Body of pancreas (tissue), 4 donors: ENCODE measurements around the gene GPAM. TPM values are rescaled to one million over a fixed set of nuclear protein-coding genes. Genes with fewer than 3 reads are reported as not detected.
"Not testable (repeated sequence)": the region's sequence is repeated elsewhere in the genome, so short reads cannot be mapped to it uniquely, and the experiment has no call there.

Experiments
- ATAC-seq: fragments of 150-250 bp; one replicate; pipeline ENCODE4 v1.9.1; 2016
- DNase-seq, 4 donors: peaks; one replicate each; pipeline ENCODE4 v3.0.0-alpha.2; 2019
- H3K27ac ChIP-seq, 4 donors: fragments of 200-600 bp; sonication (generic); 1 replicate in 3 of 4; 2 replicates in 1 of 4; pipeline versions ENCODE4 v1.5.1 to v1.6.1; 2016 to 2019; ENCODE audit warnings: mild to moderate bottlenecking in 1 of 4, mixed read lengths in 1 of 4, moderate library complexity in 1 of 4
- H3K27me3 ChIP-seq, 2 donors: fragments of 200-600 bp; sonication (generic); one replicate each; pipeline ENCODE4 v1.6.0; 2016; ENCODE audit warnings: mild to moderate bottlenecking in 1 of 2
- H3K36me3 ChIP-seq, 2 donors: fragments of 200-600 bp; sonication (generic); replicated peaks in 1 of 2; 2 replicates each; pipeline ENCODE4 v1.5.1; 2016; ENCODE audit warnings: low read depth in 2 of 2; ENCODE audit not compliant: insufficient read depth in 1 of 2
- H3K4me1 ChIP-seq: fragments of 200-600 bp; sonication (generic); one replicate; pipeline ENCODE4 v1.6.0; 2016
- H3K4me3 ChIP-seq, 2 donors: fragments of 200-600 bp; sonication (generic); 1 replicate in 1 of 2; 2 replicates in 1 of 2; pipeline ENCODE4 v1.5.1; 2016 to 2019
- H3K9me3 ChIP-seq, 3 donors: fragments of 200-600 bp; sonication (generic); 1 replicate in 2 of 3; 2 replicates in 1 of 3; pipeline ENCODE4 v1.5.1; 2016
- POLR2A ChIP-seq, 3 donors: fragments of 450-650 bp; IDR thresholded peaks; one replicate each; pipeline ENCODE4 v1.6.1; 2016; ENCODE audit warnings: antibody characterized with exemption in 3 of 3, mild to moderate bottlenecking in 2 of 3
- WGBS, 2 donors: methylation state at CpG; one replicate each; pipeline ENCODE4 v1.1.5; 2017; 5-methylcytosine and 5-hydroxymethylcytosine counted together
- intact Hi-C: fragments of 100-400 bp; cut with DNase I; formaldehyde crosslinking; loops from one replicate; pipeline ENCODE4 v1.15.1; 2023
- total RNA-seq, 2 donors: library from RNA; depleted of rRNA; stranded (reverse); fragments of >200 nt; gene quantifications; one replicate each; pipeline ENCODE4 v1.1.0, GENCODE V29; 2016
- TF ChIP-seq, protein P1 (sequence below), 7 experiments: fragments of 450-650 bp in 4 of 7; fragments of 200-600 bp in 3 of 7; sonication (generic) in 3 of 7; IDR thresholded peaks; one replicate each; pipeline ENCODE4 v1.5.1; 2016 to 2019; ENCODE audit warnings: antibody characterized with exemption in 7 of 7

The GPAM gene
- total RNA-seq, 2 donors from 2014 or later: 9.1 to 66.9 TPM

DNA sequence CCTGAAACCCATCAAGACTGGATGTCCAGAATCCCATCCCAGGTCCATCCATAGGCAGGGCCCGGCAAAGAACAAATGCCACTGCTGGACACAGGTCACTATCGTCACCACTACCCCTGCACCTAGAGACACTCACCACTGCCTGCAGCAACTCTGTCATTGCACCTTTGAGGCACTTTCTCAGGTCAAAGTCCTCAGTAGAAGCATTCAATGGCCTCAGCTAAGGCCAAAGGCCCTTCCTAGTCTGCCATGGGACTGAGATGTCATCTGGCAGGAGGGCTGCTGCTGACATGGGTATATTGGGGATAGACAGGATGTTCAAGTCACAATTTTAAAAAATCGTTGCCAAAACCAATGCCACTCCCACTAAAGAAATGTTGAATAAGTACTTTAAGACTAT lies 58.7 kb downstream of the GPAM start:
- no peaks in the 10 kb centered on the region for H3K4me1 ChIP-seq
- DNase-seq (no peak), ATAC-seq (no peak)
- no peaks in the 10 kb centered on the region for H3K27me3 ChIP-seq
- intact Hi-C loops: no loop called here
- no peak for TF ChIP-seq POLR2A (IDR thresholded peaks at IDR 0.05)
- TF ChIP-seq, protein P1, sequence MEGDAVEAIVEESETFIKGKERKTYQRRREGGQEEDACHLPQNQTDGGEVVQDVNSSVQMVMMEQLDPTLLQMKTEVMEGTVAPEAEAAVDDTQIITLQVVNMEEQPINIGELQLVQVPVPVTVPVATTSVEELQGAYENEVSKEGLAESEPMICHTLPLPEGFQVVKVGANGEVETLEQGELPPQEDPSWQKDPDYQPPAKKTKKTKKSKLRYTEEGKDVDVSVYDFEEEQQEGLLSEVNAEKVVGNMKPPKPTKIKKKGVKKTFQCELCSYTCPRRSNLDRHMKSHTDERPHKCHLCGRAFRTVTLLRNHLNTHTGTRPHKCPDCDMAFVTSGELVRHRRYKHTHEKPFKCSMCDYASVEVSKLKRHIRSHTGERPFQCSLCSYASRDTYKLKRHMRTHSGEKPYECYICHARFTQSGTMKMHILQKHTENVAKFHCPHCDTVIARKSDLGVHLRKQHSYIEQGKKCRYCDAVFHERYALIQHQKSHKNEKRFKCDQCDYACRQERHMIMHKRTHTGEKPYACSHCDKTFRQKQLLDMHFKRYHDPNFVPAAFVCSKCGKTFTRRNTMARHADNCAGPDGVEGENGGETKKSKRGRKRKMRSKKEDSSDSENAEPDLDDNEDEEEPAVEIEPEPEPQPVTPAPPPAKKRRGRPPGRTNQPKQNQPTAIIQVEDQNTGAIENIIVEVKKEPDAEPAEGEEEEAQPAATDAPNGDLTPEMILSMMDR (IDR thresholded peaks at IDR 0.05): no peak
- H3K9me3 ChIP-seq: no peaks in the 10 kb centered on the region
- no peak overlapping the region for H3K27ac ChIP-seq
- no peaks in the 10 kb centered on the region for H3K36me3 ChIP-seq
- 59 to 77% methylated on average over 3 of the region's 3 CpGs for WGBS, 2 donors
- H3K4me3 ChIP-seq: no peak overlapping the region

DNA sequence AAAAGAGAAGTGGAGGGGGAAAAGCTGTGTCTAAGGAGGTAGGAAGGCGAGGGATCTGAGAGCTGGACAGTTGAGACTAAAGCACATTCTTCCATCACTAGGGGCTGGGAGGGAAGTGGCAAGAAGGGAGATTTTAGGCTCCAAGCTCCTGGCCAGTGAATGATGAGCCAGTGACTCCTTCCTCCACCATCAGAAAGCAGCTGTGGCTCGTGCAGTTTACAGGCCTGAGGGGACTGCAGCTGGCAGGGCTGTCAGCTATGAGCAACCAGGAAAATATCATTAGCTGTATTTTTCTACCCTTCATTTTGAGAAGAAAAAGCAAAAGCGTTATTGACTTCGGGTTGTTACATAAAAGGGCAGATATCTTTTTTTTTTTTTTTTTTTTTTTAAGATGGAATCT lies 60.7 kb downstream of the GPAM start:
- no peak for DNase-seq
- no peaks in the 10 kb centered on the region for H3K36me3 ChIP-seq
- H3K9me3 ChIP-seq: no peaks in the 10 kb centered on the region
- intact Hi-C loops: no loop called here
- no peak for ATAC-seq
- H3K27ac ChIP-seq: no peak overlapping the region
- TF ChIP-seq, protein P1 (IDR thresholded peaks at IDR 0.05): no peak
- no peak for TF ChIP-seq POLR2A (IDR thresholded peaks at IDR 0.05)
- WGBS, 2 donors: 63 to 78% methylated on average over 4 of the region's 4 CpGs
- H3K27me3 ChIP-seq: no peaks in the 10 kb centered on the region
- H3K4me1 ChIP-seq: no peaks in the 10 kb centered on the region
- no peak overlapping the region for H3K4me3 ChIP-seq

- Histone ChIP-seq H3K4me1 (no peaks in the 10 kb centered on the region), H3K36me3 (no peaks in the 10 kb centered on the region), H3K4me3 (no peak overlapping the region), H3K27me3 (no peaks in the 10 kb centered on the region), H3K27ac (no peak overlapping the region), H3K9me3 (no peaks in the 10 kb centered on the region)
- 68 to 72% methylated on average over 4 of the region's 4 CpGs for WGBS, 2 donors
- intact Hi-C loops: no loop called here
- ATAC-seq (no peak), DNase-seq (no peak)
- no peak for TF ChIP-seq POLR2A (IDR thresholded peaks at IDR 0.05)
- TF ChIP-seq, protein P1 (IDR thresholded peaks at IDR 0.05): no peak
These were observed 63.1 kb downstream of the GPAM start for GRCh38 chr10:112120491-112120890.

DNA sequence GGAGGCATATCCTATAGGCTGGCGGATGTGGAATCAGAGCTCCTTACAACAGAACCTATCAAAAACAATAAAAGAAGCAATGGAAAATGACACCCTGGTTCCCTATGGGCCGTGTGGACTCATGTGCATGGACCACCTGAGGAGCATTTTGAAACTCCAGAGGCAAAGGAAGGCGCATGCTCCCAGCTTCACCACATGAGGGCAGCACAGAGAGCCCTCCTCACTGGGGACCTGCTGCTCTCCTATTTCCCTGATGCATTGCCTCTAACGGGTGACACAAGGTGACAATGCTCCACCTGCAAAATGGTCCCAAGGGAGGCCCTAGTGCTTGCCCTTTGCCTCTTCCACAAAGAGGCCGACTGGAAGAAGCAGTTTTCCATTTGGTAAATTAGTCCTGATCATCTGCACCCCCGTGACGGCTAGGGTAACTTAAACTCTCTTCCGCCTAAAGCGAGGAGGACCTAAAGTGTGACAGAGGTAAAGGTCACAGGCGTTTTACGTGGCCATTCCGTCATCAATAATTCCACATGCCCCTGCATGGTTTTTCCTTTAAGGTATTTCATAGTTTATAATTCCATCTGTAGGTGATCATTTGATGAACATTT lies 67.7 kb downstream of the GPAM start:
- Histone ChIP-seq H3K36me3 (no peaks in the 10 kb centered on the region), H3K27ac (no peak overlapping the region), H3K4me3 (no peak overlapping the region), H3K4me1 (no peaks in the 10 kb centered on the region), H3K9me3 (no peaks in the 10 kb centered on the region), H3K27me3 (no peaks in the 10 kb centered on the region)
- 45 to 60% methylated on average over 11 to 12 of the region's 12 CpGs for WGBS, 2 donors
- ATAC-seq (no peak), DNase-seq (peak; percentile 34 to 49 (median 47))
- intact Hi-C loops: no loop called here
- TF ChIP-seq, protein P1 (IDR thresholded peaks at IDR 0.05): peak; percentile 52 to 68 (median 62)
- TF ChIP-seq POLR2A (IDR thresholded peaks at IDR 0.05): no peak

GRCh38 chr10:112109779-112110178 lies 73.8 kb downstream of the GPAM start:
- H3K27me3 ChIP-seq, H3K4me3 ChIP-seq, intact Hi-C loops, H3K4me1 ChIP-seq, H3K27ac ChIP-seq, DNase-seq, H3K9me3 ChIP-seq, H3K36me3 ChIP-seq, ATAC-seq: not testable (repeated sequence)
- WGBS, 2 donors: 66 to 100% methylated on average over 2 of the region's 2 CpGs

Other genes starting within 250 kb of the GPAM start
- gene TECTB, start 99.6 kb upstream of the GPAM start, total RNA-seq: not detected
- gene ACSL5, start 190.4 kb upstream of the GPAM start, total RNA-seq: 1 to 10 TPM; 7.3 to 9.6 TPM